Immature natural killer cell (primary cell): ENCODE data around the gene CCBE1. TPM values are rescaled to one million over a fixed set of nuclear protein-coding genes. Genes with fewer than 3 reads are reported as not detected.

Experiments
- DNase-seq, 3 donors: peaks; one replicate each; pipeline ENCODE4 v3.0.0; 2022; ENCODE audit warnings: mixed read lengths in 1 of 3
- H3K27ac Mint-ChIP-seq, 6 donors: one replicate each; pipeline ENCODE4 v1.8.0; 2020; ENCODE audit warnings: mixed read lengths in 6 of 6, mild to moderate bottlenecking in 5 of 6, inconsistent platforms in 4 of 6, moderate library complexity in 3 of 6
- H3K27me3 Mint-ChIP-seq, 3 donors: one replicate each; pipeline ENCODE4 v1.8.0; 2020 to 2021; ENCODE audit warnings: low read depth in 3 of 3, mild to moderate bottlenecking in 3 of 3, mixed read lengths in 3 of 3, moderate library complexity in 3 of 3, inconsistent platforms in 1 of 3
- H3K36me3 Mint-ChIP-seq, 3 donors: one replicate each; pipeline ENCODE4 v1.8.0; 2020; ENCODE audit warnings: mixed read lengths in 3 of 3, inconsistent platforms in 2 of 3, mild to moderate bottlenecking in 2 of 3
- H3K4me1 Mint-ChIP-seq, 2 donors: one replicate each; pipeline ENCODE4 v1.8.0; 2020; ENCODE audit warnings: inconsistent platforms in 2 of 2, mild to moderate bottlenecking in 2 of 2, mixed read lengths in 2 of 2, moderate library complexity in 1 of 2
- H3K4me3 Mint-ChIP-seq, 5 donors: one replicate each; pipeline ENCODE4 v1.8.0; 2020; ENCODE audit warnings: mild to moderate bottlenecking in 5 of 5, mixed read lengths in 5 of 5, inconsistent platforms in 3 of 5, moderate library complexity in 3 of 5
- H3K9me3 Mint-ChIP-seq, 6 donors: one replicate each; pipeline ENCODE4 v1.8.0; 2020; ENCODE audit warnings: mild to moderate bottlenecking in 6 of 6, mixed read lengths in 6 of 6, inconsistent platforms in 4 of 6, moderate library complexity in 3 of 6
- polyA plus RNA-seq, 3 donors: library from polyadenylated mRNA; unstranded; fragments of 300-500 nt; fragmentation: Illumina TruSeq; gene quantifications; one replicate each; pipeline ENCODE4 v1.2.3, GENCODE V29; 2021

Gene CCBE1
- polyA plus RNA-seq, 3 donors from 2014 or later: 0.03 to 0.25 TPM; not detected in 1

DNA sequence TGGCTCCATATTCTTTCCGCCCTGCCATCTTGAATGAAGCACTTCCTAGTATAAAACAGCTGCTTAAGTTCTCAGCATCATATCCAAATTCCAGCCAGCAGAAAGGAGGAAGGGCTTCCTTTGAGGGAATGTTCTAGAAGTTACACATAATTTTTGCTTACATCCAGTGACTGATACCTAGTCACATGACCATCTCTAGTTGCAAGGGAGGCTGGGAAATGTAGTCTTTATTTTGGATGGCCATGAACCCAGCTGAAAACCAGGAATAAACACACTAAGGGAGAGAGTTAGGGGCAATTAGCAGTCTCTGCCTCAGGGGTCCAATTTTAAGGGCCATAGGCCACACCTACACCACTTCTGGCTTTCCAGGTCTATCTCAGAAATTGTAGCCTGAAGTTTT lies 280.4 kb downstream of the CCBE1 start:
- H3K4me1 Mint-ChIP-seq: no peaks in the 10 kb centered on the region
- peaks cover 0 to 2% (median 0%) of the 10 kb centered on the region in 6 donors for H3K9me3 Mint-ChIP-seq
- no peaks in the 10 kb centered on the region for H3K36me3 Mint-ChIP-seq
- no peak for DNase-seq
- H3K27ac Mint-ChIP-seq: no peak overlapping the region
- no peak overlapping the region for H3K4me3 Mint-ChIP-seq
- peaks cover 3 to 8% (median 7%) of the 10 kb centered on the region in 3 donors for H3K27me3 Mint-ChIP-seq

DNA sequence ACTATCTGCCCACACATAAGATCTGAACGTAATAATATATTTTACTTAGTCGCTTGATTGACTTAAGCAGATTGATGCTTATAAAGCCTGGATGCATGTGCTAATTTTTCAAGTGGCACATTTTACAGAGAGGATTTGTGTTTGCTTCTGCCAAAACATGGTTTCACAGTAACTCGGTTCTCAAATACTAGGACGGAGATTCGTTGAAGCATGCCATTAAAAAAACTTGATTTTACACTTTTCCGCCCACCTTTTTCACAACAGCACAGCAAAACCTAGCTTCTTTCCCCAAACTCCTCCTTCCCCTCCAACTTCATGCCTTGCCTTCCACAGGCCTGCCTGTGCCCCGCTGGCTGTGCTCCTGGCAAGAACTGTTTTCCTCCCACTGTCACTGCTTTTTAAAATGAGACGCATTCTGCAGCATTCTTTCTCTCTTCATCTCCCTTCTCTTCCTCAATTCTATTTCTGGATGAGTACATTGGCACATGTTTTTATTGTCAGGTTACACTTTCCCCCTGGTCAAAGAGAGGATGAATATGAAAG lies 283.0 kb downstream of the CCBE1 start:
- H3K27ac Mint-ChIP-seq: no peak overlapping the region
- H3K36me3 Mint-ChIP-seq: no peaks in the 10 kb centered on the region
- peaks cover 0 to 15% (median 7%) of the 10 kb centered on the region in 3 donors for H3K27me3 Mint-ChIP-seq
- no peak for DNase-seq
- H3K9me3 Mint-ChIP-seq: no peaks in the 10 kb centered on the region
- H3K4me1 Mint-ChIP-seq: no peaks in the 10 kb centered on the region
- H3K4me3 Mint-ChIP-seq: no peak overlapping the region

DNA sequence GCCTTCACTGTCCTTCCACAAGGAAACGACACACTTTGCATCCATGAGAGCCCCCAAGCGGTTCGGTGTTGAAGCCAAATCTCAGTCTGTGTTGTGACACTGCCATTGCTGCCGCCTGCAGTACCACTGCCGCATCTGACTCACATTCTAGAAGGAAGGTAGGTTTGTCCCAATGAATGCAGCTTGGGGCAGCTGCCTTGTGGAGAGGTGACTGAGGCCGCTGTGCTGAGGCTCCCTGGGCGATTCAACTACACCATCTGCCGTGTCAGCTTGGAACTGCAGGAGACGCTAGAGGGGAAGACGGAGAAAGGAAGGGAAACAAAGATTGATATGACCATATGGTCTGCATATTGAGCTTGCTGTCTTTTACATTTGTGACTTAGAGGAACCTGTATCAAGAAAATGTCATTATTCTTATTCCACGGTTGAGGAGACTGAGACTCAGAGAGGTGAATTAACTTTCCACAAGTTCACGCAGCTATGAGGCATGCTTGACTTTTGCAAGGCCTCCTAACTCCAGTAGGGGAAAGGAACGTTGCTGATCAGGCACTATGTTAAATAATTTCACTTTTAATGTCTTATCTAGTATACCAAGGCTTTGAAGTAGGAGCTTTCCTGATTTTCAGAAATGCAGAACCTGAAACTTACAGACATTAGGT lies 294.7 kb downstream of the CCBE1 start:
- Mint-ChIP-seq H3K4me1 (no peaks in the 10 kb centered on the region), H3K27me3 (peaks cover 0 to 2% (median 2%) of the 10 kb centered on the region in 3 donors), H3K4me3 (no peak overlapping the region), H3K27ac (no peak overlapping the region), H3K9me3 (no peaks in the 10 kb centered on the region), H3K36me3 (no peaks in the 10 kb centered on the region)
- DNase-seq: peak; percentile 11 to 34 (median 26)

DNA sequence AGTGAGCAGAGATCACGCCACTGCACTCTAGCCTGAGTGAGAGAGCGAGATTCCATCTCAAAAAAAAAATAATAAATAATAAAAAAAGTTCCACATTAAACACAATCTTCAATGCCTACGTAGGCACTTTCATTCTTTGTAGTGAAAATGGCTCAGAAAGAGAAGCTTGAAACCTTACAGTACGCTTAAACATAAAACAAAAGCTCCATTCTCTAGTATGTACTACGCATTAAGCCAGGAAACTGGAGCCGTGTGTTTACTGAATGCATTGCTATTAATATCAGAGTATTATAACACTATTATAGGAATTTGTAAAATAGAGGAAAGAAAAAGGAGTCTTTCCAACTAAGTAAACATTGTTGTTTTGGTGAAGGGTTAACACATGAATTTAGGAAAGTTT lies 296.8 kb downstream of the CCBE1 start:
- no peak overlapping the region for H3K4me3 Mint-ChIP-seq
- H3K4me1 Mint-ChIP-seq: peaks cover 5 to 8% of the 10 kb centered on the region in 2 donors
- no peaks in the 10 kb centered on the region for H3K9me3 Mint-ChIP-seq

DNA sequence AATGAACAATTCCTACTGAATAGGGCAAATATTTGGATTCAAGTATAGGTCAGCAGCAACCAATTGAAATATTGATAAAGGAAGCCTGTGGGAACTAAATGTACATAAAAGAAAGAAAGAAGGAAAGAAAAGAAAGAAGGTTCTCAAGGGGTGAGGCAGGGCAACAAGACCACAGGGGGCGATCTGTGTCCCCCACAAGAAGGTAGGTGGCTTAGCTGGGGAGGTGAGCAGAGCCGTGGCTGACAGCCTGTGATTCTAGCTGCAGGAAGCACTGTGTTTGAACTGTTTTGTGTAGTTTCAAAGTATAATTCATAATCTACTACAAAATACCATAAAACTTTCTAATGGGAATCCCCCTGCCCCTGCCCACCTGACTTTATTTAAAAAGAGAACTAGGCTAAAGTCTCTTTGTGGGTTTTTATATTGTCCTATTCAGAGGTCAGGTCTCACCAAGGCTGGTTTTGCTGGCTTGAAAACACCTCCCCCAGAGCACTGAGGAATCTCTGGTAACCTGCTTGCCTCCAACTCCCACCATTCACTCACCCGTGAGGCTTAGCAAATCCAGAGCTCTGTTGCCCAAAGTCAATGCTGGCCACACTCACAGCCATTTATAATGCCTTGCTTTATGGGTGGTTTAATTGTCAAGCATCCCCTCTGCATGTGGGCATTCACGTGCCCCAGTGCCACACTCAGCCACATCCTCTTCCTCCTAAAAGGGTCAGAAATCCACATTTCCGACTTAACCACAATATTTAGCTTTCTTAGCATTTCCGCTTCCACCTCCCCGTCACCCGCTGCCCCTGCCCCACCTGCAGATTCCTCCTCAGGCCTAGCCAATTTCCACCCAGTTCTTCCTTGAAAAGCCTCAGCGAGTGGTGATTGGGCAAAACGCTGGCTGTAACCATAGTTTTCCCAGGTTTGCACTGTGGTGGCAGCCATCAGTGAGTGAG lies 301.7 kb downstream of the CCBE1 start:
- Mint-ChIP-seq H3K27ac (peak overlapping the region in 1 of 6 donors; percentile 57), H3K9me3 (peaks cover 0 to 2% (median 0%) of the 10 kb centered on the region in 6 donors), H3K4me3 (peak overlapping the region in 1 of 5 donors; percentile 11), H3K27me3 (peaks cover 3 to 6% (median 5%) of the 10 kb centered on the region in 3 donors), H3K36me3 (no peaks in the 10 kb centered on the region), H3K4me1 (peaks cover 9 to 17% of the 10 kb centered on the region in 2 donors)
- no peak for DNase-seq

More for the DNA sequence above, 296.8 kb downstream of the CCBE1 start:
- H3K36me3 Mint-ChIP-seq: no peaks in the 10 kb centered on the region
- no peak overlapping the region for H3K27ac Mint-ChIP-seq
- H3K27me3 Mint-ChIP-seq: peaks cover 2 to 3% (median 2%) of the 10 kb centered on the region in 3 donors
- no peak for DNase-seq

DNA sequence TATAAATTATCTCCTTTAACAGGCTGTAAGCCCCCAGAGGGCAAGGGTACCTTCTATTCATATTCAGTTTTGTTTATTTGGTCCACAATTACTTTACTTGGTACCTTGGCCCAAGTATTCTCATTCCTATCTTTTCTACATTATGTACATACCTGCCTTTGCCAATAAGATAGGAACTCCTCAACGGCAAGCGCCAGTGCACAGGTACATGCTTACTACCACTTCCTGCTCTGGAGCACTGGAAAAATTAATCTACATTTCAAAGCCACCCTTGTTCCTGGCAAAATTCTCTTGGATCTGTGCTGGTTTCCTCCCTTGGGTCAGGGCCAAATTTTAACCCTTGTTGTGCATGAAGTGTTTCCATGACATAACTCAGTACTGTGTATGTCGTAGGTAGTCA lies 303.8 kb downstream of the CCBE1 start:
- no peaks in the 10 kb centered on the region for H3K36me3 Mint-ChIP-seq
- peaks cover 3 to 8% (median 4%) of the 10 kb centered on the region in 3 donors for H3K27me3 Mint-ChIP-seq
- peaks cover 9 to 17% of the 10 kb centered on the region in 2 donors for H3K4me1 Mint-ChIP-seq
- H3K27ac Mint-ChIP-seq: no peak overlapping the region
- H3K9me3 Mint-ChIP-seq: peaks cover 0 to 2% (median 0%) of the 10 kb centered on the region in 6 donors
- DNase-seq: no peak
- no peak overlapping the region for H3K4me3 Mint-ChIP-seq

DNA sequence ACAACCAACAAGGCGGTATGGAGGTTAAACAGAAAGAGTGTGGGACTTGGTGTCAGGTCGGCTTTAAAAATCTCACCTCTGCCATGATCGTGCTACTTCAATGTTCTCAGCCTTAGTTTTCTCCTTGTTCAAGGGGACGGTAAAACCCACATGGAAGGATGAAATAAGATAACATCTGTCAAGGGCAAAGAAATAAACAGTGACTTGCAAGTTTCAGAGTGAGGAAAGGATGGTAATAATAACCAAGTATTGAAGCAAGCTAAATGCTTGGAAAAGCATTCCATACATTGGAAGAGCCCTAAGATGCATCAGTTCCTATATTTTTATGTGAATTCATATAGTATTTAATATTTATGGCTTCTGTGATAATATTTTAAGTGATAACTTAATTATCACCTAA lies 308.4 kb downstream of the CCBE1 start:
- no peak overlapping the region for H3K4me3 Mint-ChIP-seq
- DNase-seq: no peak
- no peak overlapping the region for H3K27ac Mint-ChIP-seq
- no peaks in the 10 kb centered on the region for H3K4me1 Mint-ChIP-seq
- H3K9me3 Mint-ChIP-seq: no peaks in the 10 kb centered on the region
- H3K36me3 Mint-ChIP-seq: no peaks in the 10 kb centered on the region
- peaks cover 1 to 8% (median 4%) of the 10 kb centered on the region in 3 donors for H3K27me3 Mint-ChIP-seq

DNA sequence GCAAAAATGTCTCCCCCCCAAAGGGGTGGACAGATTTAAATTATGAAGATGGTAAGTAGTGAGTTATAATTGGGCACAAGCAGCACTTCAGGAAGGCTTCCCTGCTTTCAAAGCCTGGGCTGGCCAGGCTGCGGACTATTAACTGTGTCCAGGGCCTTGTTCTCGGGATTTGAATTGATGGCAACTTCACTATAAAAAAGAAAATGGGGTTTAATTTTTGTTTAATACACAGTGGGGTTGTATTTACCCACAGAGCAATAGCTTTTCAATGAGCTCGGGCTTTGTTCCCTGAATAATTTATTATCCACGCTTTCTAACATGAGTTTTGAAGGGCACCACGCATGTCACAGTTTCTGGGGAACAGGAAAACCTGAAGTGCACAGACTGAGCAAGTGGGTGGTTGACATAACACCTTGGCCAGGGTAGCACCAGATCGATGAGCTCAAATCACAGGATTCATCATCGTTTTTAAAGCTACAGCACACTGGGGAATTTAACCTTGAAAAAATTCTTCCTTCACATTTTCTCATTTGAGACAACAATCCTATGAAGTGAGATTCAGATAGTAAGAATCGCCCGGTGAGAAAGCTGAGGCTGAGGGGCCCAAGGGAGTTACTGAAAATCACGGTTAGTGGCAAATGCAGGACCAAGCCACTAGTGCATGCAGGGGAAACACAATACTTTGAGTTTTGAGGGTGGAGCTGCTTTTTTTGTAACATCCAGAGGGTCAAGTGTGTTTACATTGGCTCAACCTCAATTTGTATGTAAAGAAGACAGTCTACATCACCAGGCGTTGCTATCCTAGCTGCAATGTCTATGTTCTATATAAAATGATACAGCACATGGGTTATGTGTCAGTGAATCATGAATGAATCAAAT lies 309.3 kb downstream of the CCBE1 start:
- Mint-ChIP-seq H3K36me3 (no peaks in the 10 kb centered on the region), H3K4me1 (no peaks in the 10 kb centered on the region), H3K9me3 (no peaks in the 10 kb centered on the region)

DNA sequence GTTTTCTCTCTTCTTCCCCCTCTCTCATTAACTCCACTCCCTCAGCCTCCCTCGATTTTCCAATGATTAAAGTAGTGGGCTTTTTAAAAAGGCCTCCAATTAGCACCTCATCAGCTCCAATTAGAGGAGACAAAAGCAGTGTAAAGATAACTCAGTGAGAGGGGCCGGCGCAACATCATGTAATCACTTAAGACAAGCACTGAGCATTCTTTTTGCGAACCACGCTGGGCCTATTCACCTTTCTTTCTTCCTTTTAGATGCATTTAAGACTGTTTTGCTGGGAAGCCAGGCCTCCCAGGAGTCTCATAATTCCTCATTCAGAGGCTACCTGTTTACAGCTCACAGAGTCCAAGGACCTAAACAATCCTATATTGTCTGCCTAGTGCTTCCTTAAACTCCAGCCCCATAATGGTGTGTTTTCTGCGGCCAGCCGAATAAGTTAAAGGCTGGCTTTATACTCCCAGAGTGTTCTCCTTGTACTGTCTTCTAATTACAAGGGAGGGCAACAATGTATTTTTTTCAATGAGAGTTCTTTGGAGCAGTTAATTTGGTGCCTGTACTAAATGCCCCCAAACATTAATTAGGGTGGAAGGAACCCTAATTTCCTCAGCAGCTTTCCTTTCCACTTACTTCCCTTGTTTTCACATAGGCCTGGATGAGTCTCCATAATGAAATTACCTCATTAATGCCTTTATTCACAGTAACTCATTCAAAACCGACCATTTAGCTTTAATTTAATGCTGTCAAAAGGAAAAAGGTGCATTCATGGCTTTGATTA lies 310.1 kb downstream of the CCBE1 start:
- Mint-ChIP-seq H3K27ac (no peak overlapping the region), H3K4me3 (no peak overlapping the region)
- DNase-seq: no peak

More for the DNA sequence above, 309.3 kb downstream of the CCBE1 start:
- Mint-ChIP-seq H3K4me3 (no peak overlapping the region), H3K27me3 (peaks cover 1 to 8% (median 2%) of the 10 kb centered on the region in 3 donors), H3K27ac (no peak overlapping the region)
- DNase-seq: no peak

DNA sequence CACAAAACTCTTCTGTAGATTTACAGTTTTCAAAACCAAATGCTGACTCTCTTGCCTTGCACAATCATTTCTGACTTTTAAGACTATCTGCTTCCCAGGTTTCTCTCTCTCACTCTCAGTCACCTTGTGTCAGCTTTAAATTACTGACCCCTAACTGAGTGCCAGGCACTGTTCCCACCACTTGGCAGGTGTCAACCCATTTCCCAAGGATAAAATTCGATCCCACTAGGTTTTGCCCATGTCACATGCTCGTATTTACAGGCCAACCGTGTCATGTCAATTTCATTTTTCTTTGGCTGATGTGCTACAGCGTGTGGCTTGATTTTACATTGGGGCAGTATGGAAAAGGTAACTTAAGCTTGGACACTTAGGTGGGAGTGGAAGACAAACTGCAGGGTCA lies 312.0 kb downstream of the CCBE1 start:
- no peak for DNase-seq
- peak overlapping the region in 1 of 6 donors; percentile 41 for H3K27ac Mint-ChIP-seq
- no peaks in the 10 kb centered on the region for H3K4me1 Mint-ChIP-seq
- no peaks in the 10 kb centered on the region for H3K9me3 Mint-ChIP-seq
- H3K27me3 Mint-ChIP-seq: peaks cover under 1 to 4% (median 1%) of the 10 kb centered on the region in 3 donors
- H3K36me3 Mint-ChIP-seq: no peaks in the 10 kb centered on the region
- H3K4me3 Mint-ChIP-seq: no peak overlapping the region

More for the DNA sequence above, 310.1 kb downstream of the CCBE1 start:
- Mint-ChIP-seq H3K9me3 (no peaks in the 10 kb centered on the region), H3K4me1 (no peaks in the 10 kb centered on the region), H3K27me3 (peaks cover 1 to 6% (median 2%) of the 10 kb centered on the region in 3 donors), H3K36me3 (no peaks in the 10 kb centered on the region)

DNA sequence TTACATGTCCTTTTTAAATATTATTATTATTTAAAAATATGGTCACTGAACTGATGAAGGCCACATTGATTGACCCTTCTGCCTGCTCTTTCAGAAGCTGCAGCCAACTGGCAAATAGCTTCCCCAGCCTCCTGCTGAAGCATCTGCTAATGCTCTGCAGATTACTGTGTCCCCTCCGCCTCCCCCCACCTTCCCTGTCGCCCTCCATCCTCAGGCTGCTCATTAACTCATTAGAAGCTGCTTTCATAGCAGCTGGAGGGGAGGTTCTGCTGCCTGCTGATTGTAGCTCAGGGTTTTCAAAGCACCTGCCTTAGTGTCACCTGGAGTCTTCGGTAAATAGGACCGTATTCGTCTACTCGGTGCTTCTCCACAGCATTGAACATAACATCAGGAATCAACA lies 313.4 kb downstream of the CCBE1 start:
- Mint-ChIP-seq H3K9me3 (no peaks in the 10 kb centered on the region), H3K36me3 (no peaks in the 10 kb centered on the region), H3K4me3 (no peak overlapping the region)

DNA sequence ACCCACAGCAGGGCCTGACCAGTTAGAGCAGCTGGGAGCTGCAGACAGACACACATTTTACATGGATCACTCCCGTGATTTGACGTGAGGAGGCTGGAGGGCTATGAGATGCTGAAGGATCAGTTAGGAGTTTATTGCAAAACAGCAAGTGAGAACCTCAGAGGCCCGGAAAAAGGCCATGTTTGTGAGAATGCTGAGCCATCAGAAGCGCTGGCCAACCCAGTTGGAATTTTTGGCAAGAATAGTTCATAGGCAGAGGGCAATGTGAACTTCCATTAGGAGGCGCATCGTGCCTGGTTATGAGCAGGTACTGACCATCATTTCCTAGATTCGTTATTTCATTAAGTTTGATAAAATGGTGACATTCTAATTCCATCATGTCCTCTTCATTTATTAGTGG lies 314.8 kb downstream of the CCBE1 start:
- H3K27me3 Mint-ChIP-seq: peaks cover 0 to 10% (median 4%) of the 10 kb centered on the region in 3 donors
- peaks cover 0 to 2% (median 0%) of the 10 kb centered on the region in 6 donors for H3K9me3 Mint-ChIP-seq
- DNase-seq: no peak
- no peaks in the 10 kb centered on the region for H3K36me3 Mint-ChIP-seq
- H3K4me3 Mint-ChIP-seq: no peak overlapping the region
- H3K27ac Mint-ChIP-seq: no peak overlapping the region
- H3K4me1 Mint-ChIP-seq: no peaks in the 10 kb centered on the region

More for the DNA sequence above, 313.4 kb downstream of the CCBE1 start:
- Mint-ChIP-seq H3K27me3 (peaks cover 0 to 8% (median 4%) of the 10 kb centered on the region in 3 donors), H3K27ac (no peak overlapping the region), H3K4me1 (no peaks in the 10 kb centered on the region)
- no peak for DNase-seq
